Keratinocyte (primary cell): ENCODE data around the gene SNX20.

Source experiments
- EZH2 ChIP-seq: IDR thresholded peaks from one replicate; pipeline ENCODE4 v1.6.1; 2012; ENCODE audit warnings: inconsistent platforms, mild to moderate bottlenecking, low read length, moderate library complexity
- TF ChIP-seq, protein P1 (sequence below), 3 experiments: IDR thresholded peaks in 1 of 3; conservative IDR thresholded peaks in 1 of 3; optimal IDR thresholded peaks in 1 of 3; 2 replicates in 2 of 3; 3 replicates in 1 of 3; pipeline versions ENCODE3 to v1.5.1; 2011; ENCODE audit warnings: low read length in 3 of 3, mild to moderate bottlenecking in 3 of 3, moderate library complexity in 2 of 3, control low read depth in 1 of 3, inconsistent platforms in 1 of 3; ENCODE audit not compliant: insufficient read depth in 2 of 3; ENCODE audit errors: extremely low read depth in 1 of 3

DNA sequence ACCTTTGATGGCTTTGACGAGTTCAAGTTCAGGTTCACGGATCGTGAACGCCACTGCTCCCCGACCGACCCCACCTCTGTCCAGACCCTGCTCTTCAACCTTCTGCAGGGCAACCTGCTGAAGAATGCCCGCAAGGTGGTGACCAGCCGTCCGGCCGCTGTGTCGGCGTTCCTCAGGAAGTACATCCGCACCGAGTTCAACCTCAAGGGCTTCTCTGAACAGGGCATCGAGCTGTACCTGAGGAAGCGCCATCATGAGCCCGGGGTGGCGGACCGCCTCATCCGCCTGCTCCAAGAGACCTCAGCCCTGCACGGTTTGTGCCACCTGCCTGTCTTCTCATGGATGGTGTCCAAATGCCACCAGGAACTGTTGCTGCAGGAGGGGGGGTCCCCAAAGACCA, 29.9 kb upstream of the SNX20 start:
- TF ChIP-seq, protein P1, sequence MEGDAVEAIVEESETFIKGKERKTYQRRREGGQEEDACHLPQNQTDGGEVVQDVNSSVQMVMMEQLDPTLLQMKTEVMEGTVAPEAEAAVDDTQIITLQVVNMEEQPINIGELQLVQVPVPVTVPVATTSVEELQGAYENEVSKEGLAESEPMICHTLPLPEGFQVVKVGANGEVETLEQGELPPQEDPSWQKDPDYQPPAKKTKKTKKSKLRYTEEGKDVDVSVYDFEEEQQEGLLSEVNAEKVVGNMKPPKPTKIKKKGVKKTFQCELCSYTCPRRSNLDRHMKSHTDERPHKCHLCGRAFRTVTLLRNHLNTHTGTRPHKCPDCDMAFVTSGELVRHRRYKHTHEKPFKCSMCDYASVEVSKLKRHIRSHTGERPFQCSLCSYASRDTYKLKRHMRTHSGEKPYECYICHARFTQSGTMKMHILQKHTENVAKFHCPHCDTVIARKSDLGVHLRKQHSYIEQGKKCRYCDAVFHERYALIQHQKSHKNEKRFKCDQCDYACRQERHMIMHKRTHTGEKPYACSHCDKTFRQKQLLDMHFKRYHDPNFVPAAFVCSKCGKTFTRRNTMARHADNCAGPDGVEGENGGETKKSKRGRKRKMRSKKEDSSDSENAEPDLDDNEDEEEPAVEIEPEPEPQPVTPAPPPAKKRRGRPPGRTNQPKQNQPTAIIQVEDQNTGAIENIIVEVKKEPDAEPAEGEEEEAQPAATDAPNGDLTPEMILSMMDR (optimal IDR thresholded peaks at IDR 0.05 in 1 of 3, IDR thresholded peaks at IDR 0.05 in 1 of 3, conservative IDR thresholded peaks at IDR 0.05 in 1 of 3; ENCODE audit: extremely low read depth in 1 of 3, insufficient read depth in 2 of 3, low read length in 3 of 3), result no peak
- no peak for TF ChIP-seq EZH2
